WTC11 (cell line): Measurements from ENCODE around the gene ELMO3. TPM values are rescaled to one million over a fixed set of nuclear protein-coding genes. Genes with fewer than 3 reads are reported as not detected.

Experiments
- ATAC-seq: fragments of 200-7000 bp; cut with Tn5 transposase; 2 replicates; pipeline ENCODE4 v1.10.0; 2021; ENCODE audit warnings: mild to moderate bottlenecking, moderate library complexity
- CTCF ChIA-PET: fragments of 300-600 bp; sonication (Branson Sonifier 250); formaldehyde crosslinking; loops from one replicate; lab custom pipeline; 2021; ENCODE audit warnings: antibody characterized with exemption; lab: Charles Lee
- POLR2A ChIA-PET: fragments of 350-600 bp; sonication (Branson Sonifier 250); formaldehyde crosslinking; loops from one replicate; lab custom pipeline; 2021; ENCODE audit warnings: antibody characterized with exemption; lab: Charles Lee
- DNase-seq: peaks from one replicate; pipeline ENCODE4 v3.0.0; 2021; ENCODE audit warnings: low spot score
- H3K27ac Mint-ChIP-seq: 2 replicates; pipeline ENCODE4 v1.8.0; 2021; ENCODE audit warnings: mixed read lengths
- H3K27me3 Mint-ChIP-seq: 2 replicates; pipeline ENCODE4 v1.8.0; 2021; ENCODE audit warnings: low read depth, mild to moderate bottlenecking, moderate library complexity, mixed read lengths
- H3K36me3 Mint-ChIP-seq: 2 replicates; pipeline ENCODE4 v1.8.0; 2021; ENCODE audit warnings: mixed read lengths
- H3K4me1 Mint-ChIP-seq: 2 replicates; pipeline ENCODE4 v1.8.0; 2022; ENCODE audit warnings: mixed read lengths
- H3K4me3 Mint-ChIP-seq: 2 replicates; pipeline ENCODE4 v1.8.0; 2021; ENCODE audit warnings: mild to moderate bottlenecking, moderate library complexity, mixed read lengths
- H3K9me3 Mint-ChIP-seq: 2 replicates; pipeline ENCODE4 v1.8.0; 2021; ENCODE audit warnings: mixed read lengths
- ATF1 ChIP-seq: sonication (generic); formaldehyde crosslinking; IDR thresholded peaks from 2 replicates; pipeline ENCODE4 v1.8.1; 2023; ENCODE audit warnings: mild to moderate bottlenecking, moderate library complexity, missing genetic modification reagents
- FOXJ3 ChIP-seq: sonication (generic); formaldehyde crosslinking; IDR thresholded peaks from 2 replicates; pipeline ENCODE4 v1.9.0; 2021; ENCODE audit warnings: missing genetic modification reagents, mild to moderate bottlenecking, borderline replicate concordance
- FOXK1 ChIP-seq: sonication (generic); formaldehyde crosslinking; IDR thresholded peaks from 2 replicates; pipeline ENCODE4 v1.8.0; 2022; ENCODE audit warnings: mild to moderate bottlenecking, moderate library complexity, missing genetic modification reagents
- FOXP1 ChIP-seq: sonication (generic); formaldehyde crosslinking; IDR thresholded peaks from 2 replicates; pipeline ENCODE4 v1.8.0; 2022; ENCODE audit warnings: missing genetic modification reagents, mild to moderate bottlenecking, moderate library complexity, borderline replicate concordance
- JAZF1 ChIP-seq: fragments of 250-450 bp; sonication (Bioruptor Pico); IDR thresholded peaks from 2 replicates; pipeline ENCODE4 v1.9.0; 2021; ENCODE audit warnings: moderate library complexity, mild to moderate bottlenecking, inconsistent platforms
- JUN ChIP-seq: sonication (generic); formaldehyde crosslinking; IDR thresholded peaks from 2 replicates; pipeline ENCODE4 v1.8.0; 2023; ENCODE audit warnings: mild to moderate bottlenecking, missing genetic modification reagents
- MXD4 ChIP-seq: fragments of 250-450 bp; sonication (Bioruptor Pico); IDR thresholded peaks from 2 replicates; pipeline ENCODE4 v1.8.0; 2021; ENCODE audit warnings: mild to moderate bottlenecking, moderate library complexity, borderline replicate concordance
- SOX15 ChIP-seq: fragments of 250-450 bp; sonication (Bioruptor Pico); IDR thresholded peaks from 2 replicates; pipeline ENCODE4 v1.9.0; 2021; ENCODE audit warnings: mild to moderate bottlenecking
- TCF7 ChIP-seq: sonication (generic); formaldehyde crosslinking; IDR thresholded peaks from 2 replicates; pipeline ENCODE4 v1.8.0; 2022; ENCODE audit warnings: mild to moderate bottlenecking, low read depth, missing genetic modification reagents, moderate library complexity
- TEAD1 ChIP-seq: sonication (generic); formaldehyde crosslinking; IDR thresholded peaks from 2 replicates; pipeline ENCODE4 v1.8.0; 2022; ENCODE audit warnings: mild to moderate bottlenecking, missing genetic modification reagents
- ZBTB21 ChIP-seq: sonication (generic); formaldehyde crosslinking; IDR thresholded peaks from 2 replicates; pipeline ENCODE4 v1.8.1; 2023; ENCODE audit warnings: mild to moderate bottlenecking, missing genetic modification reagents, borderline replicate concordance
- total RNA-seq: library from RNA; stranded (reverse); gene quantifications from 3 replicates; pipeline ENCODE4 v1.2.3, GENCODE V29; 2021
- TF ChIP-seq, protein P1 (sequence below): fragments of 250-450 bp; sonication (Bioruptor Pico); IDR thresholded peaks from 2 replicates; pipeline ENCODE4 v1.9.0; 2021; ENCODE audit warnings: mild to moderate bottlenecking, borderline replicate concordance
- TF ChIP-seq, protein P2 (sequence below): sonication (generic); formaldehyde crosslinking; IDR thresholded peaks from 2 replicates; pipeline ENCODE4 v1.8.0; 2022; ENCODE audit warnings: mild to moderate bottlenecking, missing genetic modification reagents
- TF ChIP-seq, protein P3 (sequence below): sonication (generic); formaldehyde crosslinking; conservative IDR thresholded peaks from 2 replicates; pipeline ENCODE4 v1.8.1; 2022; ENCODE audit warnings: mild to moderate bottlenecking, missing genetic modification reagents

Gene ELMO3
- total RNA-seq, 1 experiment from 2014 or later: 13.6 TPM

DNA sequence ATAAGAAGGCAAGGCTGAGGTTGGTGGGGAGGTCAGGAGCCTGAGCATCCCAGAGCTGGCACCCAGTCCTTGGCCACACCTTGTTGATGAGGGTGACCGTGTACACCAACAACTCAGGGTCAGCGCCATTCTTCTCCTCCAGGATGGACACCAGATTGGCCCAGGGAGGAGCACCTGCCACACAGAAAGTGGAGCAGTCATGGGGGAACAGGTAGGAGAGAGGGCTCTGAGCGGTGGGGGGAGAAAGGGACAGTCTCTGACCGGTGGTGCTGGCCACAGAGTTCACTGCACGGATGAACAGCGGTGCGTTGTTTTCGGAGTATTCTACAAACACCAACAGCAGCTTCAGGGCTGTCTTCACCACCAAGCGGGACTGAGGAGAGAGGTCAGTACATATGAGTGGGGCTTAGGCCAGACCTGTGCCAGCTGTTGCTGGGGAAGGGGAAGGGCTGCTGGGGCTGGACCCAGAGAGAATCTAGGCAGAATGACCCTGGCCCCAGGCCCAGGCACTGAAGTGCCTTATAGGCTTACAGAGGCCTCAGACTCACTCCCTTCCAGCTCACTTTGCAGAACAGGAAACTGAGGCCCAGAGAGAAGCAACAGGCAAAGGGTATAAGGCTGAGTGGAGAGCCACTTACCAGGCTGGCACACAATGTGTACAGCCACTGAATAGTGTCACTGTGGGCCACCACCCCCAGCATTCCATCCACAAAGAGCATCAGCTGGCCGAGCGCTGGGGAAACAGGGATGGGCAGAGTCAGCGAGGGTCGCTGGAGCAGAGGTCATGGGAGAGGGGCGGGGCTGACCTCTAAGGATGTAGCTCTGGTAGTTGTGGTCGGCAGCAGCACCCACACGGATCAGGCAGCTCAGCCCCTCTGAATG is 38.7 kb downstream of the ELMO3 start:
- DNase-seq: no peak
- peaks cover 21% of the 10 kb centered on the region for H3K4me1 Mint-ChIP-seq
- H3K27ac Mint-ChIP-seq: peak overlapping the region; percentile 78; the same call in 1 of the 2 replicates
- no peak overlapping the region; the same call in 1 of the 2 replicates for H3K4me3 Mint-ChIP-seq
- H3K27me3 Mint-ChIP-seq: no peaks in the 10 kb centered on the region
- TF ChIP-seq TCF7 (no peak), JAZF1 (no peak), ATF1 (CRISPR knock-in tag) (no peak)
- ChIA-PET POLR2A (interaction anchor here (1.4 to 3.4 kb wide), 3 partner anchors 9 to 10 kb away, joined by 4 to 26 read pairs (median 25); partner anchors contain the start of genes FHOD1 and TMEM208), CTCF (interaction anchor here (1.0 to 2.4 kb wide), 10 partner anchors 9 to 277 kb away, joined by 4 to 41 read pairs (median 10); partner anchors contain the start of genes CES3, ELMO3, FHOD1 and TMEM208)
- ATAC-seq: no peak
- peaks cover 29% of the 10 kb centered on the region for H3K36me3 Mint-ChIP-seq
- no peaks in the 10 kb centered on the region for H3K9me3 Mint-ChIP-seq

DNA sequence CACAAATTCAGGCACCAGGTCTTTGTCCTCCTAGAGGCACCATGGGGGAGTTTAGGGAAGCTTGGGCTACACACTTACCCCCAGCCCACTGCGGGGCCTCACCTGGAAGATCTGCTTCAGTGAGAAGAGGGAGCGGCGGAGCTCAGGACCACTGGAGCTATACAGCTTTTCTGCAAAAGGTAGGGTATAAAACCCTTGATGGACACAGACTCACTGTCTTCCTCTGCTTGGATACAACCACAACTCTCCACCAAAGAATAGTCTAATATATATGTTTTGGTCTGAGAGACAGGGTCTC is 39.3 kb downstream of the ELMO3 start:
- Mint-ChIP-seq H3K4me1 (peaks cover 22% of the 10 kb centered on the region), H3K4me3 (no peak overlapping the region), H3K9me3 (no peaks in the 10 kb centered on the region), H3K27ac (no peak overlapping the region), H3K27me3 (no peaks in the 10 kb centered on the region), H3K36me3 (peaks cover 28% of the 10 kb centered on the region)
- DNase-seq: no peak
- TF ChIP-seq ZBTB21: no peak
- no peak for TF ChIP-seq FOXP1 (CRISPR knock-in tag)
- TF ChIP-seq, protein P1, sequence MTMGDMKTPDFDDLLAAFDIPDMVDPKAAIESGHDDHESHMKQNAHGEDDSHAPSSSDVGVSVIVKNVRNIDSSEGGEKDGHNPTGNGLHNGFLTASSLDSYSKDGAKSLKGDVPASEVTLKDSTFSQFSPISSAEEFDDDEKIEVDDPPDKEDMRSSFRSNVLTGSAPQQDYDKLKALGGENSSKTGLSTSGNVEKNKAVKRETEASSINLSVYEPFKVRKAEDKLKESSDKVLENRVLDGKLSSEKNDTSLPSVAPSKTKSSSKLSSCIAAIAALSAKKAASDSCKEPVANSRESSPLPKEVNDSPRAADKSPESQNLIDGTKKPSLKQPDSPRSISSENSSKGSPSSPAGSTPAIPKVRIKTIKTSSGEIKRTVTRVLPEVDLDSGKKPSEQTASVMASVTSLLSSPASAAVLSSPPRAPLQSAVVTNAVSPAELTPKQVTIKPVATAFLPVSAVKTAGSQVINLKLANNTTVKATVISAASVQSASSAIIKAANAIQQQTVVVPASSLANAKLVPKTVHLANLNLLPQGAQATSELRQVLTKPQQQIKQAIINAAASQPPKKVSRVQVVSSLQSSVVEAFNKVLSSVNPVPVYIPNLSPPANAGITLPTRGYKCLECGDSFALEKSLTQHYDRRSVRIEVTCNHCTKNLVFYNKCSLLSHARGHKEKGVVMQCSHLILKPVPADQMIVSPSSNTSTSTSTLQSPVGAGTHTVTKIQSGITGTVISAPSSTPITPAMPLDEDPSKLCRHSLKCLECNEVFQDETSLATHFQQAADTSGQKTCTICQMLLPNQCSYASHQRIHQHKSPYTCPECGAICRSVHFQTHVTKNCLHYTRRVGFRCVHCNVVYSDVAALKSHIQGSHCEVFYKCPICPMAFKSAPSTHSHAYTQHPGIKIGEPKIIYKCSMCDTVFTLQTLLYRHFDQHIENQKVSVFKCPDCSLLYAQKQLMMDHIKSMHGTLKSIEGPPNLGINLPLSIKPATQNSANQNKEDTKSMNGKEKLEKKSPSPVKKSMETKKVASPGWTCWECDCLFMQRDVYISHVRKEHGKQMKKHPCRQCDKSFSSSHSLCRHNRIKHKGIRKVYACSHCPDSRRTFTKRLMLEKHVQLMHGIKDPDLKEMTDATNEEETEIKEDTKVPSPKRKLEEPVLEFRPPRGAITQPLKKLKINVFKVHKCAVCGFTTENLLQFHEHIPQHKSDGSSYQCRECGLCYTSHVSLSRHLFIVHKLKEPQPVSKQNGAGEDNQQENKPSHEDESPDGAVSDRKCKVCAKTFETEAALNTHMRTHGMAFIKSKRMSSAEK (CRISPR knock-in tag): no peak
- no peak for TF ChIP-seq TEAD1
- no peak for TF ChIP-seq MXD4 (CRISPR knock-in tag)
- TF ChIP-seq, protein P2, sequence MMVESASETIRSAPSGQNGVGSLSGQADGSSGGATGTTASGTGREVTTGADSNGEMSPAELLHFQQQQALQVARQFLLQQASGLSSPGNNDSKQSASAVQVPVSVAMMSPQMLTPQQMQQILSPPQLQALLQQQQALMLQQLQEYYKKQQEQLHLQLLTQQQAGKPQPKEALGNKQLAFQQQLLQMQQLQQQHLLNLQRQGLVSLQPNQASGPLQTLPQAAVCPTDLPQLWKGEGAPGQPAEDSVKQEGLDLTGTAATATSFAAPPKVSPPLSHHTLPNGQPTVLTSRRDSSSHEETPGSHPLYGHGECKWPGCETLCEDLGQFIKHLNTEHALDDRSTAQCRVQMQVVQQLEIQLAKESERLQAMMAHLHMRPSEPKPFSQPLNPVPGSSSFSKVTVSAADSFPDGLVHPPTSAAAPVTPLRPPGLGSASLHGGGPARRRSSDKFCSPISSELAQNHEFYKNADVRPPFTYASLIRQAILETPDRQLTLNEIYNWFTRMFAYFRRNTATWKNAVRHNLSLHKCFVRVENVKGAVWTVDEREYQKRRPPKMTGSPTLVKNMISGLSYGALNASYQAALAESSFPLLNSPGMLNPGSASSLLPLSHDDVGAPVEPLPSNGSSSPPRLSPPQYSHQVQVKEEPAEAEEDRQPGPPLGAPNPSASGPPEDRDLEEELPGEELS (CRISPR knock-in tag): no peak
- ATAC-seq: no peak
- POLR2A ChIA-PET: interaction anchor here (1.9 to 3.4 kb wide), 2 partner anchors 9 to 11 kb away, joined by 4 to 26 read pairs; partner anchors contain the start of genes FHOD1 and TMEM208
- CTCF ChIA-PET: interaction anchor here (1.4 to 1.6 kb wide), 2 partner anchors 8 to 86 kb away, joined by 4 to 10 read pairs; no protein-coding TSS in a partner anchor

DNA sequence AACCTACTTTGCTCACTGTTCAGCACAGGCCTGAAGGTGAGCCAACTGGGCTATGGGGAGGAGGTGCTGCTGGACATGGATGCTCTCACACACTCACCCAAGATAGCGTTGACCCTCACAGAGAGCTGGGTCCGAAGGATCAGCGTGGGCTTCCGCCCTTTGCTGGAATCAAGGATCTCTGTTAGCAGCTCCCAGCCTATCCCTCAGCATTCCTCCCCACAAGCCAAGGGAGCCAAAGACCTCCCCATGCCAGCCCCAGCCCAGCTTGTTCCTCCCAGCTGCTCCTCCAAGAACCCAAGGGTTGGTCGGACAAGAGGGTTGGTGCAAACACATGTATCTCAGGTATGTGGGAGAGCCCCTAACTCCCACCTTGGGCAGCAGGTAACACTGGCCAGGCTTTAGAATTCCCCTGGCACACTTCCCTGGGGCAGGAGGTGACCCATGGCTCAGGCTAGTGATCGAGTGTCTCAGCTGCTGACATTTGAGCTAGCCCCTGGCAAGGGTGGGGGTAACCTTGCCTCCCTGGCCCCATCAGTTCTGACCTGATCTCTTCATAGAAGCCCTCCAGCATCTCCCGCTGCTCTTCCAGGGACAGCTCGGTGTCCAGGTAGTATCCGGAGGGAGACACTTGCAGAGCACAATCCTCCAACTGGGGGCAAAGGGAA is 40.0 kb downstream of the ELMO3 start:
- POLR2A ChIA-PET: interaction anchor here (0.6 to 3.4 kb wide), 4 partner anchors 8 to 602 kb away, joined by 3 to 26 read pairs (median 4); partner anchors contain the start of genes FHOD1 and TMEM208
- CTCF ChIA-PET: interaction anchor here (1.0 to 1.6 kb wide), 3 partner anchors 8 to 87 kb away, joined by 4 to 10 read pairs (median 4); no protein-coding TSS in a partner anchor
- peaks cover 22% of the 10 kb centered on the region for H3K4me1 Mint-ChIP-seq
- DNase-seq (no peak), ATAC-seq (no peak)
- H3K36me3 Mint-ChIP-seq: peaks cover 24% of the 10 kb centered on the region
- TF ChIP-seq FOXJ3 (CRISPR knock-in tag): no peak
- TF ChIP-seq SOX15 (CRISPR knock-in tag): no peak
- TF ChIP-seq FOXK1: no peak
- TF ChIP-seq, protein P3, sequence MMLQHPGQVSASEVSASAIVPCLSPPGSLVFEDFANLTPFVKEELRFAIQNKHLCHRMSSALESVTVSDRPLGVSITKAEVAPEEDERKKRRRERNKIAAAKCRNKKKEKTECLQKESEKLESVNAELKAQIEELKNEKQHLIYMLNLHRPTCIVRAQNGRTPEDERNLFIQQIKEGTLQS (CRISPR knock-in tag): no peak
- TF ChIP-seq JUN (CRISPR knock-in tag): no peak
- H3K27me3 Mint-ChIP-seq: no peaks in the 10 kb centered on the region
- no peak overlapping the region for H3K4me3 Mint-ChIP-seq
- H3K27ac Mint-ChIP-seq: no peak overlapping the region
- no peaks in the 10 kb centered on the region for H3K9me3 Mint-ChIP-seq
